Vagina (tissue), 2 donors: Measurements from ENCODE around the gene SPATA20.

Experiments
- POLR2A ChIP-seq, 2 donors: fragments of 450-650 bp; IDR thresholded peaks; one replicate each; pipeline ENCODE4 v1.6.1; 2017; ENCODE audit warnings: antibody characterized with exemption in 2 of 2, mild to moderate bottlenecking in 2 of 2, moderate library complexity in 2 of 2
- POLR2AphosphoS5 ChIP-seq, 2 donors: sonication (generic); formaldehyde crosslinking; IDR thresholded peaks; one replicate each; pipeline ENCODE4 v1.9.0; 2017; ENCODE audit warnings: antibody characterized with exemption in 2 of 2, mild to moderate bottlenecking in 2 of 2, low read depth in 1 of 2; ENCODE audit not compliant: insufficient read depth in 1 of 2
- TF ChIP-seq, protein P1 (sequence below), 3 experiments: fragments of 450-650 bp in 2 of 3; fragments of 200-600 bp in 1 of 3; sonication (generic) in 1 of 3; IDR thresholded peaks; one replicate each; pipeline ENCODE4 v1.5.1; 2017 to 2019; ENCODE audit warnings: antibody characterized with exemption in 3 of 3, mild to moderate bottlenecking in 2 of 3, moderate library complexity in 2 of 3

DNA sequence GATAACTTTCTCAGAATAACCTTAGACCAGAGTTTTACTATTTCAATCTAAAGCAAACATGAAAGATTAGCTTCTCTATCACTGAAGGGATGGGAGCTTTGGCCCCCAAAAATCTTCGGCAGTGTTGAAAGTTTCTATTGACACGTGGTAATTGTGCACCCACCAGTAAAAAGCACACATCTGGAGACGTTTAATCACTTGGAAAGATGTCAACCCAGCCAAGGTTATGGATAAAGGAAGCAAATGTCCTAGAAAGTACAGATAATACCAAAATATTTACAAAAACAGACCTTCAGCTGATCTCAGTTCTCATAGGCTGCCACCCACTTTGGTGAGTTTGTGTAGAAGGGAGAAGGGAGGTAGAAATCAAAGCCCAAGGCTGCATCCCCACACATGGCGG is 33.5 kb upstream of the SPATA20 start:
- no peak for TF ChIP-seq POLR2A (IDR thresholded peaks at IDR 0.05)
- no peak for TF ChIP-seq POLR2AphosphoS5 (IDR thresholded peaks at IDR 0.05; ENCODE audit: insufficient read depth in 1 of 2, low read depth in 1 of 2)
- TF ChIP-seq, protein P1, sequence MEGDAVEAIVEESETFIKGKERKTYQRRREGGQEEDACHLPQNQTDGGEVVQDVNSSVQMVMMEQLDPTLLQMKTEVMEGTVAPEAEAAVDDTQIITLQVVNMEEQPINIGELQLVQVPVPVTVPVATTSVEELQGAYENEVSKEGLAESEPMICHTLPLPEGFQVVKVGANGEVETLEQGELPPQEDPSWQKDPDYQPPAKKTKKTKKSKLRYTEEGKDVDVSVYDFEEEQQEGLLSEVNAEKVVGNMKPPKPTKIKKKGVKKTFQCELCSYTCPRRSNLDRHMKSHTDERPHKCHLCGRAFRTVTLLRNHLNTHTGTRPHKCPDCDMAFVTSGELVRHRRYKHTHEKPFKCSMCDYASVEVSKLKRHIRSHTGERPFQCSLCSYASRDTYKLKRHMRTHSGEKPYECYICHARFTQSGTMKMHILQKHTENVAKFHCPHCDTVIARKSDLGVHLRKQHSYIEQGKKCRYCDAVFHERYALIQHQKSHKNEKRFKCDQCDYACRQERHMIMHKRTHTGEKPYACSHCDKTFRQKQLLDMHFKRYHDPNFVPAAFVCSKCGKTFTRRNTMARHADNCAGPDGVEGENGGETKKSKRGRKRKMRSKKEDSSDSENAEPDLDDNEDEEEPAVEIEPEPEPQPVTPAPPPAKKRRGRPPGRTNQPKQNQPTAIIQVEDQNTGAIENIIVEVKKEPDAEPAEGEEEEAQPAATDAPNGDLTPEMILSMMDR (IDR thresholded peaks at IDR 0.05) = no peak
